ENCODE measurements around the gene PMFBP1.

Gene PMFBP1

DNA sequence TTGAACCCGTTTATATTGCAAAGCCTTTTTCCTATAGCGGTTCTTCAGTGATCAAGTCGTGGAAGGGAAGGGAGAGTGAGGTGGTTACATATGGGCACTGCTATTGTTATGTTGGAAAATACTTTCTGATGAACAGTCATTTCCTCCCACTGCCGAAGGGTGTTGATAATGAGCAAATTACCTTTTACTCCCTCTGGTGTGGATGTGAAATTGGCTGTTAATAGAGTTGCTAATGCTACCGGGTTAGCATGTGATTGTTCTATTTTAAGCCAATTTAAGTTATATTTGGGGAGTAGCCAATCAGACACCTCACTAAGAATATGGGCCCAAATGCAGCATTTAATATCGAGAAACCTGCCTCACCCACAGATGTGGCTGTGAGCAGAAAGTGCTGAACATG is 15.6 kb upstream of the PMFBP1 start:
- in situ Hi-C loops (cut with MboI; ENCODE audit: low sequenced_read_pairs): no loop called here

DNA sequence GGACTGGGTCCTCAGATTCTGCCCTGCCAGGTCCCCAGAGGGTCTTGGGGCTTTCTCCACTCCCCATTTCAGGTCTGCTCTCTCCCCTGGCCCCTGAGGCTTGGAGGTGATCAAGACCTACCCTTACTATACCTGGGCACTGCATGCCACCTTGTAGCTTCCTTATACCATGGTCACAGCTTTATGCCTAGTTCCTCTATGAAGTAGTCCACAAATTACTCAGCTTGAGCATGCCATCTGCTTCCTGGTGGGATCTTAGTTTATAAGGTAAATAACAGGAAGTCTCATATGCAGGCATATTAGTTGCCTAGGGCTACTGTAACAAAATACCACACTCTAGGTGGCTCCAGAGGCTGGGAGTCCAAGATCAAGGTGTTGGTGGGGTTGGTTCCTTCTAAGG is 11.0 kb upstream of the PMFBP1 start:
- in situ Hi-C loops (cut with MboI; ENCODE audit: low sequenced_read_pairs): no loop called here

DNA sequence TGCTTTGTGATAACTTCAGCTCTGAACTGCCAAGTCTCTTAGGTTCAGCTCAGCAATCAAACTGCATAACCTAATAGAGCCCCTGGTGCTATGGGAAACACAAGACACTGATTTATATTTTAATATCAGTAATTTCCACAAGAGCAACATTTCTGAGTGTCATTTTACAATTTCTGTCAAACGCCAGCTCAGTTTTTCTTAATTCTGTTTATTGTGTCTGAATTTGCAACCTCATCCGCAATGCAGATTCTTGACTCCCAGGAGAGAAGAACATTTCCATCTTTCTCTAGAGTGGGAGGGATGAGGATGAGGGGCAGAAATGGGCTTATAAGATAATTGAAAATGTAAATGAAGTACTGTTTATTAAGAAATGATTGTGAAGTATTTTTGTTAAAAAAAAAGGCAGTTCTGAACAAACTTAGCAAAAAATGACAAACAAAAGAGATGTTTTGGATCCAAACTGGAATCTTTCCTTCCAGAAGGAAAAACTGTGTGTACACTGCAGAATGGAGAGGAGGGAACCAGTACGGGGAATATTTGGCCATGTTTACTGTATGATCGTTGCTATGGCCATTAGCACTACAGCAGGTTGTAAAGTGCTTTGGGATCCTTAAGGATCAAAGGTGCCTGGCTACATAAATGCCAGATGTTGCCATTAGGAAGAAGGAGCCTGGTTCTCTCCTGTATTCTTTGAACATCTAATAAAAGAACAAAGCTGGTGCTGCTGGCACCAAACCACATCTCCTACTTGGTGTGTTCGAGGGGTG is 7.4 kb upstream of the PMFBP1 start:
- in situ Hi-C loops (cut with MboI; ENCODE audit: low sequenced_read_pairs): no loop called here

DNA sequence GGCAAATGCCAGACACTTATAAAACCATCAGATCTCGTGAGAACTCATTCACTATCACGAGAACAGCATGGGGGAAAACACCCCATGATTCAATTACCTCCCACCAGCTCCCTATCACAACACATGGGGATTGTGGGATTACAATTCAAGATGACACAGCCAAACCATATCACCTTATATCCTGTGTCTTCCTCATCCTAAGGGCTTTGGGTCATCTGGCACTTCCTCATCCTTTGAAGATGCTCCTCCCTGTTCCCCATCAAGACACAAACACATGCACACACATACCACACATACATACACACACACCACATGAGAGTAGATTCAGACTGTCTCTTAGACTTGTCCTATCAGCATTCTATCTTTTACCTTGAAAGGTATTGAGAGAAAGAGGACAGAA is 2.8 kb upstream of the PMFBP1 start:
- in situ Hi-C loops (cut with MboI; ENCODE audit: low sequenced_read_pairs): no loop called here

DNA sequence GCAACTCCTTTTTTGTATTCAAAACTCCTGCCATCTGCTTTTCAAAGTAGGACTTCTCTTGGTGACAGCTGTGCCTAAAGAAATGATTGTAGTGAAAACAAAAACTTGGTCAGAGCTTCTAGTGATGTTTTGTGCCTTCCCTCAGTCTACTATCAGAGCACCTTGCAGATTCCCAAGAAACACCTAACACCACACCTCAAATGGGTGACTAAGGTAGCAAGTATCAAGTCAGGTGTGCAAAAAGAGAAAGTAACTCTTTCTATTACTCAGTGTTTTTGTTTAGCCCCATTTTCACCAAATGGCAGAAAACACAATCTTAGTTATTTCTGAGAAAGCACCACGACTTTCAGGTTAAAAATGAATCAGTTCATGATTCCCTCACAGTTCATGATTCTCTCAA is 2.0 kb upstream of the PMFBP1 start:
- in situ Hi-C loops (cut with MboI; ENCODE audit: low sequenced_read_pairs): no loop called here

DNA sequence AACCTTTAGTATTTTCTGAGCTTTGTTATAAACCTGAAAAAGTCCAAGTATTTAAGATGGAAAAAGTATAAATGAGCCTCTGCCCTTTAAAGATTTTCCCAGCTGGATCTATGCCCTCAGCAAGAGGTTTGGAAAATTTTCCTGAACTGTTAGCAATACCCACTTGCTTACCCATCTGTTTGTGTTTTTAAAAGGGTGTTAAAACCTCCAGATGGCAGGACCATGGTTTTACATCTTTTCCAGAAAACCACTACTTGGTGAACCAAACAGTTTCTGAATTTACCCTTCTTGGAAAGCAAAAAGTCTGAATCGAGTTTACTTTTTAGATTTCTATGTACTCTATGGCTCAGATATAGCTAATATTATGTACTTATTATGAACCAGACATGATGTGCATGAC is 719 bp downstream of the PMFBP1 start:
- in situ Hi-C loops (cut with MboI; ENCODE audit: low sequenced_read_pairs): no loop called here

DNA sequence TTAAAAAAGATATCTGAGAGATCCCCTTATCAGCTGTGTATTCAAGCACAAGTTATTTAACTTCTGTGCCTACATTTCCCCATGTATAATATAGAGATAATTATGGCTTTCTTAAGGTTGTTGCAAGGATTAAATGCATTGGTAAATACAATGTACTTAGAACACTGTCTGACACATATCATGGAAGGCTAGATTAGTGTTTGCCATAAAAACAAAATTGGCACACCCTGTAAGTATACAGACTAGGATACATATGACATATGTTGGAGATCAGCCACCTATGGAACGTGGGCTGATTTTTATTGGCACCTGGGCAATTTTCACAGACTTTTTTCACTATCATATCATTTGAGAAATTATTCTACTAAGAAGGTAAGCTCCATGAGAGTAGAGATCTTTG is 2.2 kb downstream of the PMFBP1 start:
- in situ Hi-C loops (cut with MboI; ENCODE audit: low sequenced_read_pairs): no loop called here

DNA sequence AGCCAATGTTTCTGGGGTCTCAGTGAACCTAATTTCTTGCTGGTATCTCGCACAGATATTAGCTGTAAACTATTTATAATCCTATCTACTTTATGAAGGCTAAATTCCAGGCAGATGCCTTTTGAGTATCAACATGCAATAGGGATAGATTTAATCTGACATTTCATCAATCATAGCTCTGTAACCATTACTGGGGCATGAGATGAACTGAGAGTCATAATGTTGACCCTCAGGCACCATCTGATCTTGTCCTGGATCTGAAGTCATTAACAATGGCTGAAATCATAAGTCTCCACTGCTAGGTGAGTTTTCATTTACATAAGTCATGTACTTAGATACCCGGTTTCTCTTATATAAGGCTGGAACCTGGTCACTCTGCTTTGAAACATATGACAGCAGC is 3.6 kb downstream of the PMFBP1 start:
- in situ Hi-C loops (cut with MboI; ENCODE audit: low sequenced_read_pairs): no loop called here

DNA sequence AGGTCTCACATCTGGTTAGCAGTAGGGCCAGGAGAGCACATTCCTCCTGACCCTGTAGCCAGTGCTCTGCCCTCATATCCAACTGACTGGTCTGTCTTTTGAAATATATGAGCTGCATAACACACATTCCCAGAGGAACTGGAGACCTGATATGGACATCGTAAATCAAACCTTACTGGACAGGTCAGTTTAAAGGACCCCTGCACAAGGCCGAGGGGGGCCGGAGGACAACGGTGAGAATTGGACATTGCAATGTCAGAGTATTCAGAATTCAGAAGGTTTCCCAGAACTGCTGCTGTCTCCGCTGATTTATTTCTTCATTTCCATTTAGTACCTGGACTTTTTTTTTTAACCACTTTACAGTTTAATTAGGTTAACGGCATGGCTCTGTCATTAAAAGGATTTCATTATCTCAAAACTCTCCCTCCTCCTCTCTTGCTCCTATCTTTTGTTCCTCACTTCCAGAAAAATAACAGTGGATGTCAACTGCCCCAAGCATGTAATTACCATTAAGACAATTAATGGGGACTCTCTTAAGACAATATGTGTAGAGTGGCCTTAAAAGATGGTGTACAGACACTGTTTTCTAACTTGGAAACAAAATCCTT is 4.9 kb downstream of the PMFBP1 start:
- in situ Hi-C loops (cut with MboI; ENCODE audit: low sequenced_read_pairs): no loop called here

DNA sequence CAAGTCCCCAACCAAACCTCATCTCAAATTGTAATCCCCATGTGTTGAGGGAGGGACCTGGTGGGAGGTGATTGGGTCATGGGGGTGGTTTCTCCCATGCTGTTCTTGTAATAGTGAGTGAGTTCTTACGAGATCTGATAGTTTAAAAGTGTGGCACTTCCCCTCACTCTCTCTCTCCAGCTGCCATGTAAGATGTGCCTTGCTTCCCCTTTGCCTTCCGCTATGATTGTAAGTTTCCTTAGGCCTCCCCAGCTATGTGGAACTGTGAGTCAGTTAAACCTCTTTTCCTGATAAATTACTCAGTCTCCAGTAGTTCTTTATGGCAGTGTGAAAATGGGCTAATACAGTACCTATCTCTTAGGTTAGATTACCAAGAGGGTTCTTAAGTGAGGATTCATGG is 5.8 kb downstream of the PMFBP1 start:
- in situ Hi-C loops (cut with MboI; ENCODE audit: low sequenced_read_pairs): no loop called here

DNA sequence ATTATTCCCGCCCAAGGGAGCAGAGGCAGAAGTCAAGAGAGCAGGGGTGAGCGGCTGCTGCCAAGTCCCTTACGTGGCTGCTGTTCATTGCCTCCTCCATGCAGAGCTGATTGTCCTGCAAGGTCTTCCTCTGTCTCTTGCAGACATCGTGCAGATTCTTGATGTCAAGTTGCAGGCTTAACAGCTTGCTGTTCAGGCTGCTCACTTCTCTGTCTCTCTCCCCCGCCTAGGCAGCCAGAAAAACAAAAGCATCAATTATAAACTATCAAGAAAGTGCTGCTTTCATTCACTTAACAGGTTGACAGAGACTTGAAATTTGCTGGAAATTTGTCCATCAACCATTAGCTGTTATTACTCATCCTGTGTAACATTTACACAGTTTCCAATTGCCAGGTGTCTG is 7.3 kb downstream of the PMFBP1 start:
- in situ Hi-C loops (cut with MboI; ENCODE audit: low sequenced_read_pairs): no loop called here

DNA sequence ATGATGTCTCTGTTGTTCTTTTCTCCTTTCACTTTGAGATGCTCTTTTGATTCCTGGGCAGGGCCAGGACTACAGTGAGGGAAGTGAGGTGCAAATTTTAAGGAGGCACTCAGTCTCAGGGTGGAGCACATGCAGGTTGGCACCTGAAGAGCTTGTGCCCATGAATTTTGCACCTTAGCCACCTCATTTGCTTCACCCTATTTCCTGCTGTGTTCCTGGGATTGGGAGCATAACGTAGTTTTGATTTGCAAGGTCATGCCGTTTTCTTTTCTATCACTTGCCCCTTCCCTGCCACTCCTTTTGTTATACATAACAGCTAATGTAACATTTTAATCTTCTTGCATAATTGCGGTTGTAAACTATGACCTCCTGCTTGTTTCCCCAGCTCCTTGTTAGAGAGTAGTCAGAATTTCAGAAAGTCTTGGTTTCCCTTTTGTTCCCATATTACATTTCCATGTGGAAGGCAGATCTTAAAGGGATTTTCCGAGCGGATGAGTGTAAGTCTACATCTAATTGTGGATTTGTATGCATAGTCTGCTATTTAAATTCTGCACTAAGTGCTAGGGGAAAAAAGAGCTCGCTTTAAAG is 9.8 kb downstream of the PMFBP1 start:
- in situ Hi-C loops (cut with MboI; ENCODE audit: low sequenced_read_pairs): no loop called here

DNA sequence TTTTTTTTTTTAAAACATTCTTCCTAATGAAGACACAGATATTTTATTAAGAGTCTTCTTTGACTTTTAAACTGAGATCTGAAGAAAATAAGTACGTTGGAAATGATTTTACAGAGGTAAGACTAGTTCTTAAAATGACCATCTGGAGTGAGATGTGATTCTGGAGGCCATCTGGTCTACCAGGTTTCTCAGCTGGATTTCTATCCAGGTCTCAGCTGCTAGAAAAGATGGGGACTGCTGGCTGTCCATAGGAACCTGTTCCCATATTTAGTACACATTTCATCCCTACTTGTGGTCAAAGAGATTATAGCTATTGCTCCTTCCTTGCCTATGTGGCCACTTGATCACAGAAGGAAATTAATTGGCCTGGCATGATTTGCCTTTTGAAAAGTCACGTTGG is 12.2 kb downstream of the PMFBP1 start:
- in situ Hi-C loops (cut with MboI; ENCODE audit: low sequenced_read_pairs): no loop called here

DNA sequence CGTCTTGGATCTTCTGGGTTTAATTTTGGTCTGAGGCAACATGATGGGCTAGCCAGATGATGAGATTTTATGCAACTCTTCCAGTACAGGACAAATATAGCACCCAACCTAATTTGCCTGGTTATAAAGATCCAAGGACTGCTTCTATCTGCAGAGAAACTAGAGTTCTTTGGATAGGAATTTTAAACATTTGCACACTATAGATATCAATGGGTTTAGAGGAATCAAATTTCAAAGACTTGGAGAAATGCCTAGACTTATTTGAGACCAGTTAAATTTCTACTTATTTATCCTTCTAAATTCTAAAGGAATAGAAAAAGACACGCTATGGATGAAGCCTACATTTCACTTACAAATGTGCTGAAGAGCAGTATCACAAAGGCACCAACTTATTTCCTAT is 12.6 kb downstream of the PMFBP1 start:
- in situ Hi-C loops (cut with MboI; ENCODE audit: low sequenced_read_pairs): no loop called here

DNA sequence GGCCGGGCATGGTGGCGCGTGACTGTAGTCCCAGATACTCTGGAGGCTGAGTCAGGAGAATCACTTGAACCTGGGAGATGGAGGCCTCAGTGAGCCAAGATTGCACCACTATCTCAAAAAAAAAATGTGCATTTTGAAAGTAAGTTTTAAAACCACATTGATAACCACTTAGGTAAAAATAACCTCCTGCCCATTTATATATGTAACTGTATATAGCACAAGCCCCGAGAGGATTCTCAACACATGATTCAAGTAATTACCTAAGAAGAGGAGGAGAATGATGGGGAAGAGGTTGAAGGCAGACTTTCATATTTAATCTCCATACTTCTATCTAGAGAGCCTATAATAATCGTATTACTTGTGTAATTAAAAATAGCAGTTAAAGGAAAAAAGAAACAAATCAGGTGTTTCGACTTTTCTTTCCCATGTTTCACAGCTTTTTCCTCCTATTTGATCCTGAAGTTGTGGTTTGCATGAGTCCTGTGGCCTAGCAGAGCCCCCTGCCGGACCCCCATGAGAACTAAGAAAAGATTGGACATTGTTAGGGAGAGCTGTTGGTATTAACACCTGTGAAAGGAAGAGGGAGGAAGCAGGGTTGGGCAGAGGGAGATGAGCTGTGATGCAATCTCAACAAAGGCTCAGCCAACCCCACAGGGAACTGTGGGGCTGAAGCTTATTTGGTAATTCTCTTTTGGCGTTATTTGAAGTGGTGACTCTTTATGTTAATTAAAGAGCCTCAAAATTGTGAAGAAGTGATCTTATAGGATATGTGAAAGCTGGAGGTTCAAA is 22.1 kb downstream of the PMFBP1 start:
- in situ Hi-C loops (cut with MboI; ENCODE audit: low sequenced_read_pairs): no loop called here

DNA sequence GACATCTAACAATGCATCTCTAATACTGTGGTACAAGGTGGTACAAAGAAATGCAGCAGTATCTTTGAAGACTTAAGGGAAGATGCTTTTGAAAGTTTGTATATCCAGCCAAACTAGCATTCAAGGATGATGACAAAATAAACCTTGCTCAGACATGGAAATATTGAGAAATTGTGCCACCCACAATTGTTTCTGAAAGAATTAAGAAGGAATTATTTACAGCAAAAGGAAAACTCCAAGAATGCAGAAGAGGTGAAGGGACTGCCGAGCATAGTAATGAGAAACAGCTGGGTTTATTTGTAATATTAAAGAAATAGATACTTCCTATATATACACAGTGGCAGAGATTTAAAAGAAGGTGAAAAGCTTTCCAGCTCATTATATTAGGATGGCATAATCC is 29.5 kb downstream of the PMFBP1 start:
- in situ Hi-C loops (cut with MboI; ENCODE audit: low sequenced_read_pairs): no loop called here

DNA sequence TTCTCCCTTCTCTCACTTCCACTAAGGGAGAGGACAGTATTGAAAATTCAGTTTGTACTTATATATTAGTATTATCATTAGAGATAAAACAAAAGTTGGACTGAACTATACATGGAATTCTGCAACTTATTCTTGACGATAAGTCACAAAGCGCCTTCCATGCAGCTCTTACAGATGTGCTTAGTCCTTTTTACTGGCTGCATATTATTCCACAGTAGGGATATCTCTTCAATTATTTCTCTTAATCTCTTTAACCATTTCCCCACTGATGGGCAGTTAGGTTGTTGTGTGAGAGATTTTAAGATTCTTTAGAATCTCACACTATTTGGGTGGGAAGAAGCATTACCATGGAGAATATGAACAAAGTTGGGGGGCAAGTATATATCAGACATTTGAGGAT is 32.0 kb downstream of the PMFBP1 start:
- in situ Hi-C loops (cut with MboI; ENCODE audit: low sequenced_read_pairs): no loop called here

DNA sequence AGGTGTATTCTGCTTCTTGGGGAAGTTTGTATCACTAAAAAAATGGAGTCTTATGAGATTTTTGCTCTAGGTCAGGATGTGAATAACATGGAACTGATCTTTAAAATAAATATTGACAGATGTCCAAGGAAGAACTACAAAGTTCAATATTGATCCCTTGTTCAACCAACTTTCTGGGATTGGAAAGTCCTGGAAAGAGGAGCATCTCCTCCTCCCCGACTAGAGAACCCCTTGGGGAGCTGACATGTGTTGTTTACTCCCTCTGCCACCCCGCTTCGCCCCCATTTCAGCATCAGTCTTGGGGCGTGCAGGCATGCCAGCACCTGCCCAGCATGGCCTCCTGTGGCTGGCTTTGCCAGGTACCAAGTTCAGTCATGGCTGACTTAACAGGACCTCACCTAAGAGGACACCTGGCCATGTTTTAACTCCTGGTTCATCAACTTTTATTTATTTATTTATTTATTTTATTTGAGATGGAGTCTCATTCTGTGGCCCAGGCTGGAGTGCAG is 33.8 kb downstream of the PMFBP1 start:
- in situ Hi-C loops (cut with MboI; ENCODE audit: low sequenced_read_pairs): no loop called here

DNA sequence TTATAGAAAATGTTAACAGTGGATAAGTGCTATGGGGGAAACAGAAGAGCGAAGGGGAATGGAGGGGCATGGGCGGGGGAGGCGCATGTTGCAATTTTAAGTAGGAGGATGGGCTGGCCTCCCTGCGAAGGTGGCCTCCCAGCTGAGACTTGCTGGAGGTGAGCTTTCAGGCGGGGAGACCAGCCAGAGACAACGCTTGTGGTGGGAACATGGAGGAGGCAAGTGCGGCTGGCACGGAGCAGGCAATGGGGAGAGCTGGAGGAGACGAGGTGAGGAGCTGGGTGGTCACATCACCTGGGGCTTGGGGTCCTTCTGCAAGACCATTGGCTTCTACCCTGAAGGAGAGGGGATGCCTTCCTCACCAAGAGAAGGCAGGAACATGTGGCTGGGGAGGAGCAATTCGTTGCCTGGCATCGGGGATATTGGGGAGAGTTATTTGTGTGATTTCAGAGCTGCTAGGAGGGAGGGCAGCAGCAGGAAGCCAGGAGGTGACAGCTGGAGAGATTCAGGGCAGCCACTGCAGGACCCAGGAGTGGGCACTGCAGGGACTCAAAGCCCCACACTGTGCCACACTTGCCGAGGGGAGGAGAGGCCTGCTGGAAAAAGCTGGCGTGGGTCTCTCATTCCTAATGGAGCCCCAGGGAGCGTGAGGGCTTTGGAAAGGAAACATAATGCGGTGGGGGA is 34.4 kb downstream of the PMFBP1 start:
- in situ Hi-C loops (cut with MboI; ENCODE audit: low sequenced_read_pairs): no loop called here

DNA sequence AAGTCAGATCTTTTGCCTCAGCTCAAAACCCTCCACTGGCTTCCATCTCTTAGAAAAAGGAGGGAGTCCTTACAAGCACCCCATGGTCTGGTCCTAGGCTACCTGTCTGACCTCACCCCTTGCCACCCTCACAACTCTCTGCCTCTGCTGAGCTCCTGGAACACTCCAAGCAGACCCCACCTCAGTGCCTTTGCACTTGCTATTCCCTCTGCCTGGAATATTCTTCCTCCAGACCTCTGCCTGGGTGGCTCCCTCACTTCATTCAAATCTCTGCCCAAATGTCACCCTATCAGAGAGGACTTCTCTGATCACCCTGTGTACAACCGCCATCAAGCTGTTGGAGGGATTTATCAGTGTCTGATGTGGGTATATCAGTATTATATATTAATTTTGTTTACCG is 37.4 kb downstream of the PMFBP1 start:
- in situ Hi-C loops (cut with MboI; ENCODE audit: low sequenced_read_pairs): no loop called here

DNA sequence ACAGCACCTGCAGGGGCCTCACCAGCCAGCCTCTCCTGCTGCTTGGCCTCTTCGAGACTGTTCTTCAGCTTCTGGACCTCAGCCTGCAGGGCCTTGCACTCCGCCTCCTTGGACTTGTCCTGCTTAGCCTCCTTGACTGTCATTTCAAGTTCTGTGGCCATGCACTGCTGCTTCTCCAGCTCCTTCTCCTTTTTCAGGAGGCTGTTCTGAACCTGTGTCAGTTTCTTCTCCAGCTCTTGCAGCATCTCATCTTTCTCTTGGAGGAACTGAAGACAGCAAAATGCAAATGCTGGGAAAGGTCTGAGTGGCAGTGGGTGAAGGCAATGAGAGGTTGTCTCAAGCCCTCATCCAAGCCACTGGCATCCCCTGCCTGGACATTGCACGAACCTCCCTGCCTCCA is 39.2 kb downstream of the PMFBP1 start:
- in situ Hi-C loops (cut with MboI; ENCODE audit: low sequenced_read_pairs): no loop called here

Measured in hTERT RPE-1 (cell line).